OCI-LY7 (cell line): Measurements from ENCODE around the gene RAPGEF5. TPM values are rescaled to one million over a fixed set of nuclear protein-coding genes. Genes with fewer than 3 reads are reported as not detected.

Experiments used
- BruUV-seq: library from RNA; stranded (reverse); fragments of 400-500 nt; replicated peaks from 2 replicates; lab custom pipeline; 2021; lab: Mats Ljungman, UMichigan
- CTCF ChIA-PET: fragments of 300-600 bp; sonication (Branson Sonifier 250); formaldehyde crosslinking; loops from one replicate; lab custom pipeline; 2022; ENCODE audit warnings: antibody characterized with exemption; ENCODE audit not compliant: unreplicated experiment; lab: Charles Lee
- POLR2A ChIA-PET: fragments of 300-600 bp; sonication (Branson Sonifier 250); formaldehyde crosslinking; loops from one replicate; lab custom pipeline; 2022; ENCODE audit warnings: antibody characterized with exemption; lab: Charles Lee
- DNase-seq: peaks from one replicate; pipeline ENCODE4 v3.0.0-alpha.2; 2015; ENCODE audit warnings: low spot score
- H2AFZ ChIP-seq: fragments of 200-600 bp; sonication (generic), shearing (Covaris generic); 2 replicates; pipeline ENCODE4 v1.6.1; 2014; ENCODE audit warnings: mild to moderate bottlenecking, antibody characterized with exemption, low read length, moderate library complexity
- H3K27ac ChIP-seq: fragments of 200-600 bp; sonication (generic); 2 replicates; pipeline ENCODE4 v1.5.1; 2014; ENCODE audit warnings: mixed run types, low read depth, mild to moderate bottlenecking, moderate library complexity, low read length, inconsistent platforms; ENCODE audit not compliant: poor library complexity, severe bottlenecking
- H3K36me3 ChIP-seq: fragments of 200-600 bp; sonication (generic); 2 replicates; pipeline ENCODE4 v1.6.1; 2014; ENCODE audit warnings: mild to moderate bottlenecking, antibody characterized with exemption, low read length, moderate library complexity, mixed read lengths; ENCODE audit not compliant: insufficient read depth
- H3K4me1 ChIP-seq: fragments of 200-600 bp; sonication (generic); 2 replicates; pipeline ENCODE4 v1.5.1; 2014; ENCODE audit warnings: mild to moderate bottlenecking, low read length; ENCODE audit not compliant: insufficient read depth, poor library complexity, severe bottlenecking
- H3K4me2 ChIP-seq: fragments of 200-600 bp; sonication (generic); 2 replicates; pipeline ENCODE4 v1.6.1; 2014; ENCODE audit warnings: mild to moderate bottlenecking, low read length
- H3K4me3 ChIP-seq: fragments of 200-600 bp; sonication (generic); 2 replicates; pipeline ENCODE4 v1.5.1; 2014; ENCODE audit warnings: mild to moderate bottlenecking, low read depth, low read length; ENCODE audit not compliant: poor library complexity, severe bottlenecking
- H3K79me2 ChIP-seq: fragments of 200-600 bp; sonication (generic); 2 replicates; pipeline ENCODE4 v1.6.1; 2016; ENCODE audit warnings: low read depth, mild to moderate bottlenecking, low read length, moderate library complexity, mixed read lengths; ENCODE audit not compliant: insufficient read depth
- H3K9me2 ChIP-seq: fragments of 200-600 bp; sonication (generic); 2 replicates; pipeline ENCODE4 v1.6.1; 2016; ENCODE audit warnings: mild to moderate bottlenecking, low read length, mixed read lengths; ENCODE audit not compliant: insufficient read depth
- H3K9me3 ChIP-seq: fragments of 200-600 bp; sonication (generic); 2 replicates; pipeline ENCODE4 v1.6.1; 2014; ENCODE audit warnings: mild to moderate bottlenecking, mixed run types, low read length, mixed read lengths
- H4K20me1 ChIP-seq: fragments of 200-600 bp; sonication (generic); 2 replicates; pipeline ENCODE4 v1.6.1; 2014; ENCODE audit warnings: mild to moderate bottlenecking, antibody characterized with exemption, low read length, moderate library complexity, mixed read lengths; ENCODE audit not compliant: insufficient read depth
- EZH2phosphoT487 ChIP-seq: fragments of 200-600 bp; sonication (generic); IDR thresholded peaks from 2 replicates; pipeline ENCODE4 v1.6.1; 2018; ENCODE audit warnings: low read depth, borderline replicate concordance, mild to moderate bottlenecking, mixed run types, antibody characterized with exemption, low read length, moderate library complexity, mixed read lengths
- intact Hi-C: fragments of 100-400 bp; cut with micrococcal nuclease; formaldehyde crosslinking; loops from one replicate; pipeline ENCODE4 v1.10.0; 2022; ENCODE audit not compliant: unreplicated experiment
- total RNA-seq, 2 experiments: library from RNA; depleted of rRNA in 1 of 2; stranded (reverse); fragments of >200 nt in 1 of 2; shearing (Covaris generic) in 1 of 2; gene quantifications; 2 replicates each; pipeline ENCODE4 v1.2.3, GENCODE V29; 2014 to 2022
- TF ChIP-seq, protein P1 (sequence below): fragments of 200-600 bp; sonication (generic); conservative IDR thresholded peaks from 2 replicates; pipeline ENCODE4 v1.5.1; 2014; ENCODE audit warnings: mild to moderate bottlenecking, antibody characterized with exemption, low read length, moderate library complexity, mixed read lengths

RAPGEF5 gene
- total RNA-seq, 2 experiments from 2014 or later, result 114 to 115 TPM

DNA sequence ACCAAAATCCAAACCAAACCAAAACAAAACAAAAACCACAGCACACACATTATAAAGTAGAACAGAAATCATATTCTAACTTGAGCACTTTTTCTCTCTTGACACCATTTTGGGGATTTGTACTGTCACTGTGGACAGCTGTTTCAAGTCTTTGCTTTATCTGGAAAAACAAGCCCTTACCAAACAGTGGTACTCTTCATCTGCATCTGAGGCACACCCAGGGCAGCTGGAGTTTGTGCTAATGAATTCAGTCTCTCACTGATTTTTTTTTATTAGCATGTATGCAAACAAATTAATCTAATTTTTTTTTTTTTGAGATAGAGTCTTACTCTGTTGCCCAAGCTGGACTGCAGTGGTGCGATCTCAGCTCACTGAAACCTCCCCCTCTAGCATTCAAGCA lies 171.4 kb downstream of the RAPGEF5 start:
- POLR2A ChIA-PET, result interaction anchor here (0.6 to 1.5 kb wide), 4 partner anchors 16 to 683 kb away, joined by 3 to 6 read pairs (median 3); no protein-coding TSS in a partner anchor
- no peaks in the 10 kb centered on the region for H4K20me1 ChIP-seq
- DNase-seq, result no peak
- intact Hi-C loops, result no loop called here
- TF ChIP-seq EZH2phosphoT487, result no peak
- TF ChIP-seq, protein P1, sequence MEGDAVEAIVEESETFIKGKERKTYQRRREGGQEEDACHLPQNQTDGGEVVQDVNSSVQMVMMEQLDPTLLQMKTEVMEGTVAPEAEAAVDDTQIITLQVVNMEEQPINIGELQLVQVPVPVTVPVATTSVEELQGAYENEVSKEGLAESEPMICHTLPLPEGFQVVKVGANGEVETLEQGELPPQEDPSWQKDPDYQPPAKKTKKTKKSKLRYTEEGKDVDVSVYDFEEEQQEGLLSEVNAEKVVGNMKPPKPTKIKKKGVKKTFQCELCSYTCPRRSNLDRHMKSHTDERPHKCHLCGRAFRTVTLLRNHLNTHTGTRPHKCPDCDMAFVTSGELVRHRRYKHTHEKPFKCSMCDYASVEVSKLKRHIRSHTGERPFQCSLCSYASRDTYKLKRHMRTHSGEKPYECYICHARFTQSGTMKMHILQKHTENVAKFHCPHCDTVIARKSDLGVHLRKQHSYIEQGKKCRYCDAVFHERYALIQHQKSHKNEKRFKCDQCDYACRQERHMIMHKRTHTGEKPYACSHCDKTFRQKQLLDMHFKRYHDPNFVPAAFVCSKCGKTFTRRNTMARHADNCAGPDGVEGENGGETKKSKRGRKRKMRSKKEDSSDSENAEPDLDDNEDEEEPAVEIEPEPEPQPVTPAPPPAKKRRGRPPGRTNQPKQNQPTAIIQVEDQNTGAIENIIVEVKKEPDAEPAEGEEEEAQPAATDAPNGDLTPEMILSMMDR, result no peak
- H3K4me3 ChIP-seq, result no peak overlapping the region
- H2AFZ ChIP-seq, result no peak overlapping the region
- BruUV-seq, result no TSS peak
- no peaks in the 10 kb centered on the region for H3K4me1 ChIP-seq
- H3K36me3 ChIP-seq, result peaks cover 93% of the 10 kb centered on the region
- no peak overlapping the region for H3K4me2 ChIP-seq
- H3K9me2 ChIP-seq, result no peaks in the 10 kb centered on the region
- no peaks in the 10 kb centered on the region for H3K79me2 ChIP-seq
- H3K9me3 ChIP-seq, result peaks cover 3% of the 10 kb centered on the region; the same call in 1 of the 2 replicates
- H3K27ac ChIP-seq, result no peak overlapping the region
- CTCF ChIA-PET, result no interaction called here

DNA sequence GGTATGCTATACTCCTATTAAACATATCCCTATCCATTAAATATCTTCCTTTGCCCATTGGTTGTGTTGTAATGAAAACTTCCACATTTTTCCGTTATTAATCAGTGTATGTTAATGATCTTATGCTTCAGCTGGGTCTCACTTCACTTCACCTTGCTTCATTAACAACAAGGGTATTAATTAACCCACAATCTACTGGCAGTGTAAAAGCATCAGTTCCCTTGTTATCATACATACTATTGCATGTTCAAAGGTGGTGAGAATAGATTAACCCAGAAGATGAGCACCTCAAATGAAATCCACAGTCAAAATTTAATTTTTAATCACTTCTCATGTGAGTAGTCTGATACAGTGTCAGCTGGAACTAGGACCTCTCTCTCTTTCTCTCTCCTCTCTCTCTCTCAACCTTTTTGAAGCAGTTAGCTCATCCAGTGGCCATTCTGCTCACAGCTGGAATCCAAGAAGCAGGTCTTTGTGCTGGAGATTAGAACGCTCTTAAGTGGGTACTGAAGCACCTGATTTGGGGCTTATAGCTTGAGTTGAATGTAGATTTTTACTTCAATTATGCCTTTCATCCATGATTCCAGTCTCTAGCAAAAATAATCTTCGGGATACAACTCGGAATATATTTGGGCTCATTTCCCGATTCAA lies 172.3 kb downstream of the RAPGEF5 start:
- Histone ChIP-seq H2AFZ (no peak overlapping the region), H3K36me3 (peaks cover 94% of the 10 kb centered on the region), H4K20me1 (no peaks in the 10 kb centered on the region), H3K79me2 (no peaks in the 10 kb centered on the region), H3K4me1 (no peaks in the 10 kb centered on the region), H3K9me2 (no peaks in the 10 kb centered on the region), H3K4me2 (no peak overlapping the region), H3K4me3 (no peak overlapping the region), H3K9me3 (peaks cover 3% of the 10 kb centered on the region; the same call in 1 of the 2 replicates), H3K27ac (no peak overlapping the region)
- no peak for TF ChIP-seq EZH2phosphoT487
- TF ChIP-seq, protein P1, result no peak
- BruUV-seq, result no TSS peak
- CTCF ChIA-PET, result interaction anchor here (0.8 kb wide), 1 partner anchor 9 kb away, joined by 4 read pairs; no protein-coding TSS in a partner anchor
- intact Hi-C loops, result no loop called here
- POLR2A ChIA-PET, result interaction anchor here (0.6 to 0.7 kb wide), 3 partner anchors 23 to 682 kb away, joined by 3 read pairs; no protein-coding TSS in a partner anchor
- DNase-seq, result no peak
